Ishikawa (cell line): Measurements from ENCODE around the gene STK4.

Source experiments
- YY1 ChIP-seq: IDR thresholded peaks from 2 replicates; pipeline ENCODE4 v1.6.1; 2012; ENCODE audit warnings: low read depth
- ZBTB7A ChIP-seq: IDR thresholded peaks from 2 replicates; pipeline ENCODE4 v1.6.1; 2012; ENCODE audit warnings: low read depth
- TF ChIP-seq, protein P1 (sequence below): IDR thresholded peaks from 2 replicates; pipeline ENCODE4 v1.6.1; 2012

GRCh38 chr20:45070932-45071632 lies 104.8 kb downstream of the STK4 start:
- TF ChIP-seq ZBTB7A (no peak), YY1 (no peak)
- TF ChIP-seq, protein P1, sequence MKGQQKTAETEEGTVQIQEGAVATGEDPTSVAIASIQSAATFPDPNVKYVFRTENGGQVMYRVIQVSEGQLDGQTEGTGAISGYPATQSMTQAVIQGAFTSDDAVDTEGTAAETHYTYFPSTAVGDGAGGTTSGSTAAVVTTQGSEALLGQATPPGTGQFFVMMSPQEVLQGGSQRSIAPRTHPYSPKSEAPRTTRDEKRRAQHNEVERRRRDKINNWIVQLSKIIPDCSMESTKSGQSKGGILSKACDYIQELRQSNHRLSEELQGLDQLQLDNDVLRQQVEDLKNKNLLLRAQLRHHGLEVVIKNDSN = no peak
